MCF 10A (cell line): Measurements from ENCODE around the gene GNL1. TPM values are rescaled to one million over a fixed set of nuclear protein-coding genes. Genes with fewer than 3 reads are reported as not detected.

Source experiments
- BruUV-seq: library from RNA; stranded (reverse); fragments of 400-500 nt; replicated peaks from 2 replicates; lab custom pipeline; 2021; lab: Mats Ljungman, UMichigan
- CTCF ChIA-PET: fragments of 300-600 bp; sonication (Branson Sonifier 250); formaldehyde crosslinking; extraction: SDS; loops from one replicate; lab custom pipeline; 2021; ENCODE audit warnings: antibody characterized with exemption, inconsistent platforms; lab: Yijun Ruan, JAX
- POLR2A ChIA-PET: fragments of 300-600, 350-650 bp; sonication (Branson Sonifier 250); formaldehyde crosslinking; extraction: SDS; loops from one replicate; lab custom pipeline; 2020; ENCODE audit warnings: antibody characterized with exemption, inconsistent platforms; lab: Yijun Ruan, JAX
- DNase-seq: peaks from one replicate; pipeline ENCODE4 v3.0.0-alpha.2; 2018; ENCODE audit not compliant: unreplicated experiment
- H3K27ac Mint-ChIP-seq: one replicate; pipeline ENCODE4 v1.8.0; 2022; ENCODE audit warnings: mild to moderate bottlenecking, low read depth, mixed read lengths; ENCODE audit not compliant: unreplicated experiment
- H3K27me3 Mint-ChIP-seq: one replicate; pipeline ENCODE4 v1.8.0; 2022; ENCODE audit warnings: mixed read lengths; ENCODE audit not compliant: insufficient read depth, unreplicated experiment
- H3K36me3 Mint-ChIP-seq: one replicate; pipeline ENCODE4 v1.8.0; 2022; ENCODE audit warnings: mild to moderate bottlenecking, moderate library complexity, mixed read lengths; ENCODE audit not compliant: insufficient read depth, unreplicated experiment
- H3K4me1 Mint-ChIP-seq: one replicate; pipeline ENCODE4 v1.8.0; 2022; ENCODE audit warnings: mixed read lengths; ENCODE audit not compliant: insufficient read depth, unreplicated experiment
- H3K4me3 Mint-ChIP-seq: one replicate; pipeline ENCODE4 v1.8.0; 2022; ENCODE audit warnings: mild to moderate bottlenecking, moderate library complexity, mixed read lengths; ENCODE audit not compliant: unreplicated experiment
- H3K9me3 Mint-ChIP-seq: one replicate; pipeline ENCODE4 v1.8.0; 2022; ENCODE audit warnings: mixed read lengths; ENCODE audit not compliant: unreplicated experiment
- CTCF ChIP-seq: fragments of 200-600 bp; IDR thresholded peaks from one replicate; pipeline ENCODE4 v1.8.0; 2022; ENCODE audit warnings: antibody characterized with exemption, mild to moderate bottlenecking; ENCODE audit not compliant: unreplicated experiment
- intact Hi-C: fragments of 100-400 bp; cut with micrococcal nuclease; formaldehyde crosslinking; loops from 2 replicates; pipeline ENCODE4 v1.14.1; 2022
- total RNA-seq: library from RNA; stranded (reverse); gene quantifications from 2 replicates; pipeline ENCODE4 v1.2.3, GENCODE V29; 2022

The GNL1 gene
- total RNA-seq, 1 experiment from 2014 or later, result 76.8 TPM

- intact Hi-C loops, result loop anchor here (1.0 to 5.0 kb wide), 3 partner anchors 48 to 178 kb away; partner anchors contain the start of gene TUBB
- ChIA-PET CTCF (interaction anchor here (0.7 to 9.9 kb wide), 14 partner anchors 10 to 543 kb away, joined by 3 to 229 read pairs (median 7); partner anchors contain the start of genes GNL1 and PRR3), POLR2A (interaction anchor here (0.8 to 4.6 kb wide), 3 partner anchors 12 to 60 kb away, joined by 3 to 27 read pairs (median 3); partner anchors contain the start of genes GNL1 and PRR3)
- TF ChIP-seq CTCF, result no peak
- H3K4me1 Mint-ChIP-seq, result peaks cover 12% of the 10 kb centered on the region
- H3K27me3 Mint-ChIP-seq, result no peaks in the 10 kb centered on the region
- peaks cover 35% of the 10 kb centered on the region for H3K36me3 Mint-ChIP-seq
- no peak for DNase-seq
- no peak overlapping the region for H3K4me3 Mint-ChIP-seq
- no peak overlapping the region for H3K27ac Mint-ChIP-seq
- BruUV-seq, result no TSS peak
- H3K9me3 Mint-ChIP-seq, result no peaks in the 10 kb centered on the region
Measured at GRCh38 chr6:30543821-30544220, 12.5 kb downstream of the GNL1 start.

GRCh38 chr6:30542915-30543314 is 13.4 kb downstream of the GNL1 start:
- Mint-ChIP-seq H3K4me3 (no peak overlapping the region), H3K9me3 (no peaks in the 10 kb centered on the region), H3K27ac (no peak overlapping the region), H3K36me3 (peaks cover 30% of the 10 kb centered on the region), H3K4me1 (peaks cover 12% of the 10 kb centered on the region), H3K27me3 (no peaks in the 10 kb centered on the region)
- DNase-seq, result no peak
- BruUV-seq, result no TSS peak
- intact Hi-C loops, result loop anchor here (5.0 kb wide), 1 partner anchor 179 kb away; the partner anchor contains the start of gene TUBB
- ChIA-PET POLR2A (interaction anchor here (0.6 to 4.6 kb wide), 4 partner anchors 13 to 184 kb away, joined by 3 to 27 read pairs (median 3); partner anchors contain the start of genes GNL1 and PRR3), CTCF (interaction anchor here (1.1 to 9.9 kb wide), 8 partner anchors 8 to 544 kb away, joined by 3 to 229 read pairs (median 8); partner anchors contain the start of genes GNL1 and PRR3)
- TF ChIP-seq CTCF, result no peak

- intact Hi-C loops, result loop anchor here (5.0 kb wide), 1 partner anchor 180 kb away; the partner anchor contains the start of gene TUBB
- ChIA-PET POLR2A (interaction anchor here (0.6 to 4.6 kb wide), 8 partner anchors 13 to 188 kb away, joined by 3 to 27 read pairs (median 4); partner anchors contain the start of genes GNL1 and PRR3), CTCF (interaction anchor here (0.7 to 9.9 kb wide), 15 partner anchors 8 to 545 kb away, joined by 3 to 229 read pairs (median 6); partner anchors contain the start of genes GNL1 and PRR3)
- TF ChIP-seq CTCF, result no peak
- Mint-ChIP-seq H3K27ac (no peak overlapping the region), H3K4me1 (peaks cover 12% of the 10 kb centered on the region), H3K4me3 (no peak overlapping the region), H3K36me3 (peaks cover 26% of the 10 kb centered on the region), H3K9me3 (no peaks in the 10 kb centered on the region), H3K27me3 (no peaks in the 10 kb centered on the region)
- BruUV-seq, result no TSS peak
- no peak for DNase-seq
Measured at GRCh38 chr6:30542404-30542725, 13.9 kb downstream of the GNL1 start.
